Neuron (in vitro differentiated cells): Measurements from ENCODE around the gene KDR.

ENCODE experiments used
- H2AFZ ChIP-seq: one replicate; pipeline ENCODE4 v1.6.1; 2013; ENCODE audit warnings: low read depth, mild to moderate bottlenecking, inconsistent platforms, low read length, moderate library complexity
- H3K27me3 ChIP-seq: one replicate; pipeline ENCODE4 v1.6.1; 2013; ENCODE audit warnings: low read length; ENCODE audit not compliant: insufficient read depth
- H3K36me3 ChIP-seq: one replicate; pipeline ENCODE4 v1.6.1; 2013; ENCODE audit warnings: low read length; ENCODE audit not compliant: insufficient read depth
- H3K4me1 ChIP-seq: one replicate; pipeline ENCODE4 v1.6.1; 2013; ENCODE audit warnings: low read length; ENCODE audit not compliant: insufficient read depth
- H3K4me3 ChIP-seq: 2 replicates; pipeline ENCODE4 v1.5.1; 2013; ENCODE audit warnings: mild to moderate bottlenecking, low read length, moderate library complexity
- H3K9me3 ChIP-seq: one replicate; pipeline ENCODE4 v1.6.1; 2013; ENCODE audit warnings: low read length

KDR gene

GRCh38 chr4:55029821-55030503, 95.4 kb downstream of the KDR start:
- no peaks in the 10 kb centered on the region for H3K9me3 ChIP-seq
- H3K4me1 ChIP-seq: peaks cover 3% of the 10 kb centered on the region
- no peak overlapping the region for H3K4me3 ChIP-seq
- H2AFZ ChIP-seq: no peak overlapping the region
- no peaks in the 10 kb centered on the region for H3K27me3 ChIP-seq
- H3K36me3 ChIP-seq: no peaks in the 10 kb centered on the region

- no peaks in the 10 kb centered on the region for H3K9me3 ChIP-seq
- H2AFZ ChIP-seq: no peak overlapping the region
- peaks cover 3% of the 10 kb centered on the region for H3K4me1 ChIP-seq
- H3K27me3 ChIP-seq: no peaks in the 10 kb centered on the region
- no peak overlapping the region for H3K4me3 ChIP-seq
- H3K36me3 ChIP-seq: no peaks in the 10 kb centered on the region
Measured at GRCh38 chr4:55029321-55029720, 96.1 kb downstream of the KDR start.
